Lower leg skin (tissue), 4 donors: ENCODE results near the gene SOHLH1. TPM values are rescaled to one million over a fixed set of nuclear protein-coding genes. Genes with fewer than 3 reads are reported as not detected.
A peak's percentile ranks its signal among the peaks of the same experiment; 100 is the strongest.

Source experiments
- DNase-seq, 2 donors: peaks; one replicate each; pipeline ENCODE4 v3.0.0-alpha.2; 2019; ENCODE audit warnings: low spot score in 2 of 2
- H3K4me3 ChIP-seq: fragments of 200-600 bp; sonication (generic); 2 replicates; pipeline ENCODE4 v1.5.1; 2017; ENCODE audit warnings: mild to moderate bottlenecking, low read depth; ENCODE audit not compliant: poor library complexity, severe bottlenecking
- POLR2A ChIP-seq, 2 donors: fragments of 450-650 bp; IDR thresholded peaks; one replicate each; pipeline ENCODE4 v1.6.1; 2016 to 2017; ENCODE audit warnings: antibody characterized with exemption in 2 of 2, mild to moderate bottlenecking in 1 of 2, moderate library complexity in 1 of 2
- WGBS, 2 donors: methylation state at CpG; one replicate each; pipeline ENCODE4 v1.1.5; 2018; 5-methylcytosine and 5-hydroxymethylcytosine counted together
- intact Hi-C: fragments of 100-400 bp; cut with DNase I; formaldehyde crosslinking; loops from one replicate; pipeline ENCODE4 v1.15.0; 2023; ENCODE audit warnings: low total_unique reads
- total RNA-seq, 4 donors: library from RNA; depleted of rRNA; stranded (reverse); fragments of >200 nt; gene quantifications; one replicate each; pipeline ENCODE4 v1.1.0, GENCODE V29; 2016
- TF ChIP-seq, protein P1 (sequence below), 3 donors: fragments of 450-650 bp; IDR thresholded peaks; one replicate each; pipeline ENCODE4 v1.5.1; 2016; ENCODE audit warnings: antibody characterized with exemption in 3 of 3, mild to moderate bottlenecking in 3 of 3, moderate library complexity in 2 of 3

SOHLH1 gene
- total RNA-seq, 4 donors from 2014 or later: 0.71 TPM; not detected in 3

- 84% methylated on average over 13 of the region's 13 CpGs for WGBS, 2 donors
- H3K4me3 ChIP-seq: no peak overlapping the region
- intact Hi-C loops: no loop called here
- no peak for DNase-seq
- TF ChIP-seq, protein P1, sequence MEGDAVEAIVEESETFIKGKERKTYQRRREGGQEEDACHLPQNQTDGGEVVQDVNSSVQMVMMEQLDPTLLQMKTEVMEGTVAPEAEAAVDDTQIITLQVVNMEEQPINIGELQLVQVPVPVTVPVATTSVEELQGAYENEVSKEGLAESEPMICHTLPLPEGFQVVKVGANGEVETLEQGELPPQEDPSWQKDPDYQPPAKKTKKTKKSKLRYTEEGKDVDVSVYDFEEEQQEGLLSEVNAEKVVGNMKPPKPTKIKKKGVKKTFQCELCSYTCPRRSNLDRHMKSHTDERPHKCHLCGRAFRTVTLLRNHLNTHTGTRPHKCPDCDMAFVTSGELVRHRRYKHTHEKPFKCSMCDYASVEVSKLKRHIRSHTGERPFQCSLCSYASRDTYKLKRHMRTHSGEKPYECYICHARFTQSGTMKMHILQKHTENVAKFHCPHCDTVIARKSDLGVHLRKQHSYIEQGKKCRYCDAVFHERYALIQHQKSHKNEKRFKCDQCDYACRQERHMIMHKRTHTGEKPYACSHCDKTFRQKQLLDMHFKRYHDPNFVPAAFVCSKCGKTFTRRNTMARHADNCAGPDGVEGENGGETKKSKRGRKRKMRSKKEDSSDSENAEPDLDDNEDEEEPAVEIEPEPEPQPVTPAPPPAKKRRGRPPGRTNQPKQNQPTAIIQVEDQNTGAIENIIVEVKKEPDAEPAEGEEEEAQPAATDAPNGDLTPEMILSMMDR (IDR thresholded peaks at IDR 0.05): no peak
- no peak for TF ChIP-seq POLR2A (IDR thresholded peaks at IDR 0.05)
Observed at GRCh38 chr9:135659252-135659651, 40.0 kb downstream of the SOHLH1 start.

GRCh38 chr9:135657416-135657815, 41.9 kb downstream of the SOHLH1 start:
- 83 to 86% methylated on average over 13 to 15 of the region's 15 CpGs for WGBS, 2 donors
- DNase-seq: no peak
- TF ChIP-seq, protein P1 (IDR thresholded peaks at IDR 0.05): no peak
- no peak for TF ChIP-seq POLR2A (IDR thresholded peaks at IDR 0.05)
- intact Hi-C loops: no loop called here
- no peak overlapping the region for H3K4me3 ChIP-seq

DNA sequence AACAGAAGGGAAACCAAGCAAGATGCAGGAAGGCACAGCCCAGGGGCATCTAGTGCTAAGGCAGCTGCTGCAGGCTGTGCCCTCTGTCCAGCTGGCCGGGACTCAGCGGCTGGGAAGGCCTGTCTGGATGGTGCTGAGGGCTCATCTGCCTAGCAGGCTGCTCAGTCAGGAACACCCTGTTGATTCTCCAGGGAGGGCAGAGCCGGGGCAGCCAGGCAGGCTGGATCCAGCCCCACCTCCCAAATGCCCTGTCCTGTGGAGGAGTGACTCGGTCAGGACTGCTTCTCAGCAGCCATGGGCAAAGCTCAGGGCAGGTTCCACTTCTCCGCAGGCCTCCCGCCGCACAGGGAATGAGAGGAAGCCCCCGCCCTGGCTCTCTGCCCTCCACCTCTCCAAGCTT, 44.0 kb downstream of the SOHLH1 start:
- intact Hi-C loops: no loop called here
- TF ChIP-seq, protein P1 (IDR thresholded peaks at IDR 0.05): no peak
- no peak for TF ChIP-seq POLR2A (IDR thresholded peaks at IDR 0.05)
- no peak for DNase-seq
- WGBS, 2 donors: 71 to 78% methylated on average over 7 to 8 of the region's 8 CpGs
- H3K4me3 ChIP-seq: no peak overlapping the region

DNA sequence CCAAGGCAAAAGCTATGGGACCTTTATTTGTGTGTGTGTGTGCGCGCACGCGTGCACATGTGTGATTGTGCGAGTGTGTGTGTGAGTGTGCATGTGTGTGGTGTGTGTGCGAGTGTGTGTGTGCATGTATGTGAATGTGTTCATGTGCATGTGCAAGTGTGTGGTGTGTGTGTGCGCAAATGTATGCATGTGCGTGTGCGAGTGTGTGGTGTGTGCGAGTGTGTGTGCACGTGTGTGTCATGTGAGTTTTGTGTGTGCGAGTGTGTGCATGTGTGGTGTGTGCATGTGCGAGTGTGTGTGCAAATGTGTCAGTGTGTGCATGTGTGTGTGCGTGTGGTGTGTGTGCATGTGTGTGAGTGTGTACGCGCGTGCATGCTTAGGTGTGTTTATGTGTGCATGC, 48.9 kb downstream of the SOHLH1 start:
- 90 to 96% methylated on average over 17 of the region's 17 CpGs for WGBS, 2 donors
- no peak overlapping the region for H3K4me3 ChIP-seq
- peak in 1 of 2 donors; percentile 39 for DNase-seq
- intact Hi-C loops: no loop called here
- no peak for TF ChIP-seq POLR2A (IDR thresholded peaks at IDR 0.05)
- TF ChIP-seq, protein P1 (IDR thresholded peaks at IDR 0.05): no peak

- peak in 1 of 2 donors; percentile 6 for DNase-seq
- no peak overlapping the region for H3K4me3 ChIP-seq
- TF ChIP-seq POLR2A (IDR thresholded peaks at IDR 0.05): no peak
- TF ChIP-seq, protein P1 (IDR thresholded peaks at IDR 0.05): no peak
- WGBS, 2 donors: 74 to 80% methylated on average over 2 of the region's 2 CpGs
- intact Hi-C loops: no loop called here
Observed at GRCh38 chr9:135649508-135649907, 49.8 kb downstream of the SOHLH1 start.
